NCI-H2227 (cell line): ENCODE data around the gene TBX21.

Experiments used
- DNase-seq: peaks from one replicate; lab custom pipeline; 2025; ENCODE audit not compliant: unreplicated experiment; lab: John Stamatoyannopoulos, UW

The TBX21 gene

GRCh38 chr17:47733047-47733673 lies at the start of gene TBX21:
Gene TBX21, plus strand, starts transcription at chr17:47733236. Its CDS starts 219 bp downstream, at chr17:47733455.
- DNase-seq: peak; percentile 80

DNA sequence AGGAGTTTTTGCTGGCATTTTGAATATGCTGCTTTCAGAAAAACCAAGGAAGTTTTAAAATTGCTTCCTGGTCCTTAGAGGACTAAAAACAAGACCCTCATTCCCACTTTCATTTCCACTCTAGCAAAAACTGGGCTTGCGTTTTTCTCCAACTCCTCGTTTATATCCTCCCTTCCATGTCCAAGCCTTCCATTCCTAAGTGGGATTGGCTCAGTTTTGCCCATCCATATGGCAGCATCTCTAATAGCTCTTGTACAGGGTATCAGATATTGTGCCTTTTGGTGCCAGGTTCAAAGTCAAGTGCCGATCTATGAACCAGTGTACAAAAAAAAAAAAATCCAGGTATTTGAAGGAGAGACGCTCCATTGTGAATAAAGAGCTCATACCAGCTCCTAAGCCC lies 49.0 kb upstream of the TBX21 start:
- no peak for DNase-seq

DNA sequence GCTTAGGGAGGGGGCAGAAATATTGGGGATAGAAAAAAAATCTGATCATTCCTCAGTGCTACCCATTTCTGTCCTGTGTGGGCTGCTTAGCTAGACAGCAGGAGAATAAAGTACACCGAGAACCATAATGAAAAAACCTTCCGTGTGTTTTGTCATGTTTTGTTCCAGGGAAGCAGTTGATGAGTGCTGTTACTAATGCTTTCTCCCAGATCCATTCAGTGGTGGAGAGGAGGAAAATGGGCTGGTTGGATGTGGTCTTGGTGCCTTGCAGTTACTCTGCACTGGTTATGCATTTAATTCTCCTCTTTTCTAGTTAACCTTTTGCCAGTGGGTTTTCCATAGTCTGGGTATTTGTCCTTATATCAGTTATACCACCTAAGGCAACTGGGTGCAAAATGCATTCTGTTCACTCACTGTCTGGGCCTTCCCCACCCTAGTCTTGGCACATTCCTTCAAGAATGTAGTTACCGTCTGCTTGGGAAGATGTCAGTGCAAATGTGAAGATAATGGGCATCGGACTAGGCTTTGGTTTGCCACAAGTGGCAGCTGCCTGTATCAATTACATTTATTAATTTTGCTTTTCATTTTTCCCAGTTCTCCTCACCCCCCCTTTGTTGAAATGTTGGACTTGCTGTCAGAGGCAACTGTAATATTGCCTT lies 48.4 kb upstream of the TBX21 start:
- DNase-seq: no peak

GRCh38 chr17:47685556-47686275 lies 47.3 kb upstream of the TBX21 start:
- no peak for DNase-seq

DNA sequence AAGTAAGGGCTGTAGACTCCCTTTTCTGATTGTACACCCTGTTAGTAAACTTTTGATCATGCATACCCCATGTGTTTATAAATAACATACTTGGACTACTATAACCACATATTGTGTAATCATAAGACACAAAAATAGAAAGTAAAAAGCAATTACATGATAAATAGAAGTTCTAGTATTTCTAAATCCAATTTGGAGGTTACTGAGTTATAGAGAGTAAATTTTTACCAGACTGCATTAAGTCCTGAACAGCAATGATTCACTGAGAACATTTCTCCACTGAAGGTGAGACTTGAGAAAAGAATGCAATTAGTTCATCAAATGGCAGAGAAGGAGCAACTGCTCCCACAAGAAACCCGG lies 46.8 kb upstream of the TBX21 start:
- DNase-seq: no peak

GRCh38 chr17:47686664-47687327 lies 46.2 kb upstream of the TBX21 start:
- no peak for DNase-seq

DNA sequence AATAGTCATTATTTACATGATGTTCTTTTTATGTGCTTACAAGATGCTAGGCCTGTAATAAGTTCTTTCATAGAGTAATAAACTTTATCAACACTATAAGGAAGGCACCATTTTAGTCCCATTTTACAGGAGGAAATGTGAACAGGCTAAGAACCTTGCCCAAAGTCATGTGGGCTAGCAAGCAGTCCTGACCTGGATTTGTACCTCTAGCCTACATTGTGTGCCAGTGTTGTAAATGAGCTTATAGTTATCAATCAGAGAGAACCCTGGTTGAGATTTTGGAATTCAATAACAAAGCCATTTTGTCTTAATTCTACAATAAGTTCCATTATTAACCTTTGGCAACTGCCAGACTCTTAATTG lies 45.7 kb upstream of the TBX21 start:
- no peak for DNase-seq

GRCh38 chr17:47687748-47688147 lies 45.3 kb upstream of the TBX21 start:
- DNase-seq: no peak

DNA sequence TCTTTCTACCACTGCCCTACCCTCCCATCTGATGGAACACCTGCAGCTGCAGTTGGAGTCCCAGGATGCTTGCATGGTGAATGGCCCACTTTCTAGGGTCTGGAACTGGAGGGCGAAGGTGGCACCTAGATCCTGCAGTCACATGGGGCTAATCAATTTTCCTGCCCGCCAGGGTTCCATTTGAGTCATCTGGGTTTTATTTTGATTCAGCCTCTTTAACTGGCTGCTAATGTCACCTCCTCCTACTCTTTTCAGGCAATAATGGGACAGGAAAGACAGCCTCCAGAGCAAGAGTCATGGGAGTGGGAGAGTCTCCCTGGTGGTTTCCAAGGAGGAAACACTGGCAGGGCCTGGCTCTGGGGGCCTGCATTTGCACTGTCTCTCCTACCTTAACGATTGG lies 42.9 kb upstream of the TBX21 start:
- DNase-seq: no peak

DNA sequence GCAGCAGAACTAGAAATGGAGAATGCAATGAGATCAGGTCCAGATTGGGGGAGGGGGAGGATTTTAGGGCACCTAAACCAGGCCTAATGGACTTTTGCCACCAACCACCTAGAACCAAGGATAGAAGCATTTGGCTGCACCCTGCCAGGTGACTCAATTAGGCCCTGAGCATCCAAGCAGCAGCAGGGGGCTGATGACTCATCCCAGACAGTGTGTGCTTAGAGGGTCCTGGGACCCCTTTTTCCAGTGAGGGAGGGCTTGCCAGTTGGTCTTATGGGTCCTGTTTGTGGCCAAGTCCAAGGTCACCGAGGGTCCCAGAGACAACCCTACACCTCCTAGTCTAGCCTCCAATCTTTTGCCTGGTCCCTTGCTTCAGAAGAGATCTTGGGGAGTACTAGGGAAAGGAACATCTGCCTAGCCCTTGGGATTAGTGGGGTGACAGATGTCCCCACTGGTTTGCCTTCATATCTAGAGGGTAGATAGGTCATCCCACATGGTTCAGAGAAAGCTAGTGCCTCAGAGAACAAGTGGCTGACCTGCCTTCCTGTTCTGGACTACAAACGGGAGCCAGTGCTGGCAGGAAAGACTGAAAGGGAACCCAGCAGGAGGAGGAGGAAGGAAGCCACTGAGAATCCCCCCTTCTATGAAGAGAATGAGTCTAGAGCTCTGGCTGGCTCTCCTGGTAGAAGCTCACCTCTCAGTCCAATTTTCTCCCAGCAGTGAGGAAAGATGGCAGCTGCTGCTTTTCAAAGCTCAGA lies 40.7 kb upstream of the TBX21 start:
- DNase-seq: no peak

DNA sequence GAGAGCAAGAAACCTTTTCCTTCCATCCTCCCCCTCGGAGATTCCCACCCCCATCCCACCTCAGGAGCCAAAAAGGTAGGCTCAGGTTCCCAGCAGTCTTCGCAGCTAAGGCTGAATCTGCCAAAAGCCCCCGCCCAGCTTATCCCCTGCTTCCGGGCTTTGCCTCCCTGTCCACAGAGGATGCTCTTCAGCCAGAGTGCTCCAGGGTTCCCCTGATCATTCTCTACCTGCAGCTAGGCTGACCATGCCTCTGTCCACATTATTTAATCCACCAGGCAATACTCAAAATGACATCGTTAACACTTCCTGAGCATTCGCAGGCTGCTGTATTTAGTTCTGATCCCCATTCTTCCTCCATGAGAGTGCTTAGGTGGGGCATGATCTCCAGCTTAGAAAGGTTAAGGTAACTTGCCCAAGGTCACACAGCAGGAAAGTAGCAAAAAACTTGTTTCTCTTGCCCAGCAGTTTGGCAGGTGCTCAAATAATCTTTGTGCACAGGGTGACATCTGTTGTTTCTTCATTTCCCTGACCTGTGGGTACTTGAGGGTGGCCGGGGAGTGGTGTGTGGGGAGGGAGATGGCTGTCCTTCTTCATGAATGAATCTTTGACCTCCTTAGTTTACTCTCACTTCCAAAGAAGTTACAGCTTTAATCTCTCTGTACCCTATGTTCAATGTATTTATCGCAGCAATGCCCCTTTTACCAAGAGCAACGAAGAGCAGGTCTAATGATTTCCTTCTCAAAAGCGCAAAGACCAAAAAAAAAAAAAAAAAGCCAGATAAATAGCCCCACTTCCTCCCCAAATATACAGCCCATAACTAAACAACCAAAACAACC lies 39.9 kb upstream of the TBX21 start:
- DNase-seq: peak; percentile 26

DNA sequence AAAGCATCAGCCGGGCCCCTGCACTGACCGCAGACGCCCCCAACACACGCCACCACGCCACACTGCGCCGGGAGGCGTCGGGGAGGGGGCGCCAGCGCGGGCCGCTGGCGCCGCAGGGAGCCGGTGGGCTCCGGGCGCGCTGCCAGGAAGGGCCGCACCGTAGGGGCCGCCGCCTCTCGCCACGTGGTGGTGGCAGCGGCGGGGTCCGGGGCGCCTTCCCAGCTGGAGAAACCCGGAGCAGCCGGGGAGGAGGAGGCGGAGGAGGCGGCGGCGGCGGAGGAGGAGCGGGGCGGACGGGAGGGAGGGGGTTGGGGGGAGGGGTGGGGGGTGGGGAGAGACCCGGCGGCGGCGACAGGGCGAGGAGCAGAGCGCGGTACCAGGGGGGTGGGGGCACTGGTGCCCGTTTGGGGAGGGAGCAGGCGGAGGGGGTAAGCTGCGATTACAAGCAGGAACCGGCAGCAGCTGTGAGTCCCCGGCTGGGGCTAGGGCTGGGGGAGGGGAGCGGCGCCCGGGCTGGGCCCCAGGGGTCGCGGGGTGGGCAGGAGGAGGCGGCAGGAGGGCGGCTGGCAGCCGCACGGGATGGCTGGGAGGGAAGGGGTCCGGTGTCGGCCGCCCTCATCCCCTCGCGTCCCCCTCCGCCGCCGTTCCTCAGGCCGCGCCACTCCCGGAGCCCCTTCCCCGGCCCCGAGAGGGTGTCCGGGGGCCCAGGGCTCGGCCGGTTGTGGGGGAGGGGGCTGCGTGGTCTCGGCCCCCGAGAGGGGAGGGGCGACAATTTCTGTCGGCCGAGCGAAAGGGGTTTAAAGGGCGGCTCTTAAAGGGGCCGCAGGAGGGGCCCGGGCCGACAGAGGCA lies 39.1 kb upstream of the TBX21 start, which contains the start of gene TBKBP1:
TSS of gene TBKBP1 (plus strand) at position 431 of the 850 bp plus-strand sequence. CDS start 1,952 bp downstream, outside the sequence.
- DNase-seq: peak; percentile 91

- peak; percentile 76 for DNase-seq
These were observed 38.2 kb upstream of the TBX21 start for GRCh38 chr17:47694581-47695428.

DNA sequence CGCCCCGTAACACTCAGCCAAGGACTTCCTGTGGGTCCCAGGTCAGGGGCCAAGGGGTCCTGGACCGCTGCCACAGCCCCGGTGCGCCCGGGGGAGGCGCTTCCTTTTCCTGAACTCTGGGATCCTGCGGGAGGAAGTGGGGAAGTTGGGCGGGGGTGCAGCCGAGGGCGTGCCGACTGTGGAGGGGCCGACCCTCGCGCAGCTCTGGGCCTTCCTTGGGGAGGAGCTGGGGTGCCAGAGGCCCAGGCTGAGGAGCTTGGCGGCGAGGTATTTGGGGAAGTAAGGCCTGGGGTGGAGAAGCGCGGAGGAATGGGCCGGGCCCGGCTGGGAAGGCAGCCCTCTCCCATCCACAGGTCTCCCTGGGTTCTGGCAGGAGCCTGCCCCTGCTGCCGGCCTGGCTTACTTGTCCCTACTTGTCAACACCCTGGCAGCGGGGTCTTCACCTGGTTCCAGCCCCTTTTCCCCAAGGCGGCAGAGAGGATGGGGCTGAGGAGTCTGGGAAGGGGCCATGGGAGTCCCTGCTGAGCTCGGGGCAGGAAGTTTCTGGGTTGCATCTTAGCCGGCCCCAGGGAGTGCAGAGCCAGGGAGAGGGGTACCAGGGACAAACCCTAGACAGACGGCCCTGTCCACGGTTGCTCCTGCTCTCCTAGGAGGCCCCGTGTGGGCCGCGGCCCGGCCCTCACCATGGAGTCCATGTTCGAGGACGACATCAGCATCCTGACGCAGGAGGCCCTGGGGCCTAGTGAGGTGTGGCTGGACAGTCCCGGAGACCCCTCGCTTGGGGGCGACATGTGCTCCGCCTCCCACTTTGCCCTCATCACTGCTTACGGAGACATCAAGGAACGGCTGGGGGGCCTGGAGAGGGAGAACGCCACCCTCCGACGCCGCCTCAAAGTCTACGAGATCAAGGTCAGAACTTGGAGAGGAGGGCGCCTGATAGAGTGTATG lies 37.3 kb upstream of the TBX21 start:
- DNase-seq: no peak

- no peak for DNase-seq
These were observed 36.1 kb upstream of the TBX21 start for GRCh38 chr17:47696717-47697642.
